NCI-H2196 (cell line): ENCODE measurements around the gene SLC40A1.

Source experiments
- DNase-seq: peaks from one replicate; lab custom pipeline; 2025; ENCODE audit not compliant: unreplicated experiment; lab: John Stamatoyannopoulos, UW

SLC40A1 gene

DNA sequence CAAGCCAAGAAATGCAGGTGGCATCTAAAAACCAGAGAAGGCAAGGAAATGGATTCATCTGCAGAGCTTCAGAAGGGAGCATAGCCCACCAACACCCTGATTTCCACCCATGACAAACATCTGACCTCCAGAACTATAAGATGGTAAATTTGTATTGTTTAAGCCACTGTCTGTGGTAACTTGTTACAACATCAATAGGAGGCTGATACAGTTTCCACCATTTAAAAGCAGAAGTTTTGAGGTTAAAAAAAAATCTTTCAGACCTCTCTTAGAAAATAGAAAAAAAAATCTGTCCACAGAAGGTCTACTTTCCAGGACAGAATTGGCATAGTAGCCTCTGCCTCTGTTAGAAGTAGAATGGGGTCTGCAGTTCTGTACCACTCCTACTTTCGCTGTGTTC, 37.2 kb downstream of the SLC40A1 start:
- DNase-seq = no peak

DNA sequence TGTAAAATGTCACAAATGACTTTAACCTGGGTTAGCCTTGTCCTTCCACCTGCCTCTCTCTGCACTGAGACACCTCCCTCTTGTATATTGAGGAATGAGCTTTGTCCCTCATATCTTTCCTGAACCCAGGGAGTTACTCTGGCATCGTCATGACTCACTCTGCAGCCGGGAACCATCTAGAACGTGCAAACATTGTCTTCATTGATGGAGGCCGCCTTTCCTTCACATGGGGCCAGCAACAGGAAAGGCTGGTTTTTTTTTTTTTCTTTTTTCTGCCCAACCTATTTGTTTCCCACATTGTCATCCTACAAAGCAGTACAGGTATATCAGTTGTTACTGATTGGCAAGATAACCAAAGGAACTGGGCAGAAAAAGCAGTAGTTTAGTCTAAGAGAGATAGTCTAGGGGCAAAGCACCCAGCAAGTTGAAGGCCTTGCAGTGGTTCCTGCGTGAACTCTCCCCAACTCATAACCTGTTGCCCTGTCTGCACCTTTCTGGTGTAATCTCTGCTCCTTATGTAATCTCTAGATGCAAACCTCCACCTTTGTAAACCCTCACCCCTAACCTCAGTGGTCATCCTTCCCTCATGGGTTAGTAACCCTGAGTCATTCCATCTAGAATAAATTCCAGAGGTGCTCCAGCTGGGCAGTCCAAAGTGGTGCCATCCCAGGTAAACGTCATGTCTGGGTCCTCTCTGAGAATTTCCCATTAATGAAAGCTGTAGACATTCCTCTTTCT, 38.3 kb downstream of the SLC40A1 start:
- no peak for DNase-seq

DNA sequence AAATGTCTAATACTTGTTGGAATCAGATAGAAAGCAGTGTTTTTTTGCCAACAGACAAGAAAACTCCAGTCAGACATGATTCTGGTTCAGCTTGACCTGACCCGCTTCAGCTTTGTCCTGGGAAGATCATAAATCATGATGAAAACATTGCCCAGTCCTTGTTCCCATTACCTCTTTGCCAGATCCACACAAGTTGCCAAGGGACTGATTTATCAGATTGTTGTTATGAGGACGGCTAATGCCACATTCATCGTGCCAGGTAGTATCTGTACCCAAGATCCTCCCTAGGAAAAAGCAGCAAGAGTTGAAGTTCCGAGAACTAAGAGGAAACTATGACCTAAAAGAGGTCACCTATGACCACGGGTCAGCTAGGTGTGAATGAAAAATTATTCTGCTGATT, 39.0 kb downstream of the SLC40A1 start:
- DNase-seq = no peak

DNA sequence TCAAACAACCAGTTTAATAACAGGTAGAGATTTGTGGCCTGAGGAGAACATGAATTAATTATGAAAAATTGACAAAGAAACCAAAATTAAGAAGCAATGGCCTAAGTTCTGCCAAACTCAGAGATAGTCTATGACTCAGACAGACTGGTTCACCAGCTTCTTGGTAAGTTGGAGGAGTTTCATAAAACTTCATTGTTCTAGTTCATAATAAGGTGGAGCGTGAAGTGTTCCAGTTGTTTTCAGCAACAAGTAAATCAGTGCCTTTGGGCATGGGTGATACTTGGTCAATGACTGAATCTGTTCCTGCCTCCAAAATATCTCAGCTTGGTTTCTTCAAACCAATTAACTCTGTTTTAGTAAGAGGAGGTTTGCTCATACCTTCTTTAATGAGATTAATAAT, 40.0 kb downstream of the SLC40A1 start:
- no peak for DNase-seq

DNA sequence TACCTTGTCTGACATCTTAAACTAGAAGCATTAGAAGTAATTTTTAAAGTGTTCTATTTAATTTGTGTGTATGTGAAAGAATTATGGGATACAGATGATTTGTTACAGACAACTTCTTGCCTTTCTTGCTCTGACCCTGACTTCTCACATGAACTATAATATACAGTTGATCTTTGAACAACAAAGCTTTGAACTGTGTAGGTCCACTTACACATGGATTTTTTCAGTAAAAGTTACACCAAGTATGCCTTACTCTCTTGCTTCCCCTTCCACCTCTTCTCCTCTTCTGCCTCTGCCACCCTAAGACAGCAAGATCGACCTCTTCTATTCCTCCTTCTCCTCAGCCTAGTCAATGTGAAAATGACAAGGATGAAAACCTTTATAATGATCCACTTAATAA, 42.2 kb downstream of the SLC40A1 start:
- DNase-seq = no peak

DNA sequence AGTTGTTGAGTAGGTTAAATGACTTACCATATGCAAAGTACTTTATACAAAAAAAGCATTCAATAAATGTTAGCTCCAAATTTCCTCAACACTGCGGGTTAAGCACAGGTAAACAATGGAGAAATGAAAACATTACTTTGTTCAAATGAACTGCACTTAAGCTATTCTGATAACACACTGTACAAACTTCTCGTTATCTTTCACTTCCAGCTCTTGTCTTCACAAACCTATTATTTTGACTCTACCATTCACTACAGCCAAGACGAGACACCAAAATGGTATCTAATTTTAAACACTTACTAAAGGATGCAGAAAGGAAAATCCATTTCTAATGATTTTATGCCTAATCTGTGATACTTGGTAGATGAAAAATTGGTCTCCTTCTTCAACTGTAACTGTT, 43.8 kb downstream of the SLC40A1 start:
- no peak for DNase-seq

DNA sequence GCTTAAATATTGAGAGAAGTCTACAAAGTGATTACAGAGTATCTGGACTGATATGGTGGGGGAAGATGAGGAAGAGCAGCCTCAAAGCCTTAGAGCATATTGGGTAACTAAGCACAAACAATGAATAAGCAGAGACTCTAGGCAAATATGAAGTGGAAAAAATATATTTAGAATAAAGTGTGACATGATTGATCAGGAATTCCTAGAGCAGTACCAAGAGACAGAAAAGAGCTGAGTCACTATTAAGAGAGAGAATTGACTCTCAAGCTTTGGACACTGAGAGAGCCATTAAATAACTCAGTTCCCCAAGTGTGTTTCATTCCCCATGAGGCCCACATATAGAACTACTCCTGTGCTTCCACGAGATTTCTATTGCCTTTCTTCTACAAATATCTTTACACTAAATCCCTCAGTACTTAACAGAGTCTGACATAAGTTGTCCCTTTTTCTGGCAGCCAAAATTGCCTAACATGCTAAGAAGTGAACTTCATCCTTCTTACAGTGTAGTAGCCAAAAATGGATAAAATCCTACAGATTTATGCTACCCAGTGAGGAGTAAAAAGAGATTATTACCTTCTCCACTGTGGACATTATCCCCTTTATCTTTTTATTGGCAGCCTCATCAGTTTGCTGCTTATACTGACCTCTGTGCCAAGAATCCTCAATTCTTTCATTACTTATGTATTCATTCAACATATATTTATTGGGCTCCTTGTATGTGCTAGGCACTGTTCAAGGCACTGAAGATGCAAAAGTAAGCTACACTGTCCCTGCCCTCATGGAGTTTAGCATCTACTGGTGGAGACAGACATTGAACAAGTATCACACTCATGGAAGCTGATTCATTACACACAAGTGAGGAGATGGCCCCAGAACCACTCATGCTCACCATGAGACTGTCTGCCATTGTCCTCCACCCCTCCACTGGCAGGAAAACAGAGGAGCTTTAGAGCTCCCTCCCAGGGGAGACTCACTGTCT, 45.4 kb downstream of the SLC40A1 start:
- DNase-seq = no peak

DNA sequence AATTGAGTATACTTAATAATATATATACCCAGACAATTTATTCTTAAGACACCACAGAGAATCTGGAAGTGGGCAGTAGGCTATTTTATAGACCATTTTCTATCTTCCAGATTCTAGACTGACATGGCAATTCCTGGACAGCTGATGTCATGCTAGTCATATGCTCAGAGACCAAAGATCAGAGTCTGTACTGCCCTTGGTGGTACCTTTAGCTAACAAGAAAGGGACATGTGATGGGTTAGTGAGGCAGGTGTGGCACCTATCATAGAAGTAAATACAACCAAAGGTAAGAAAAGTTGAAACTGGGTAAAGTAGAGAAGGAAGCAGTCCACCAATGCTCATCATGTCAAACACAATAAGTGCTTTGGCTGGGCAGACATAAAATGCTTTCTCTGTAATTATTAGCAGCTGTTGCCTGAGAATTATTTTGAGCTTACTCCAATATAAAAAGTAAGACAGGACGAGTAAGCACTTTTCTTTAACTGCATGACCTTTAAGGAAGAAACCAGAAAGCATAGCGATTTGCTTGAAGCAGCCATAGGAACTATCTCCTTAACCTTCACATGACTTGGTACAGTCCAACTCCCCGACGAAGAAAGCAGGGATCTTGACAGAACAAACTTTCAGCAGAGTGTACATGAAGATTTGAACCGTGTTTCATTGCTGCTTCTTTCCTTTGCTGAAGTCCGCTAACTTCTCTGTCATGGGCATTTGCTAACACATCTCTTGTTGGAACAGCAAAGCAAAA, 47.1 kb downstream of the SLC40A1 start:
- DNase-seq = no peak

DNA sequence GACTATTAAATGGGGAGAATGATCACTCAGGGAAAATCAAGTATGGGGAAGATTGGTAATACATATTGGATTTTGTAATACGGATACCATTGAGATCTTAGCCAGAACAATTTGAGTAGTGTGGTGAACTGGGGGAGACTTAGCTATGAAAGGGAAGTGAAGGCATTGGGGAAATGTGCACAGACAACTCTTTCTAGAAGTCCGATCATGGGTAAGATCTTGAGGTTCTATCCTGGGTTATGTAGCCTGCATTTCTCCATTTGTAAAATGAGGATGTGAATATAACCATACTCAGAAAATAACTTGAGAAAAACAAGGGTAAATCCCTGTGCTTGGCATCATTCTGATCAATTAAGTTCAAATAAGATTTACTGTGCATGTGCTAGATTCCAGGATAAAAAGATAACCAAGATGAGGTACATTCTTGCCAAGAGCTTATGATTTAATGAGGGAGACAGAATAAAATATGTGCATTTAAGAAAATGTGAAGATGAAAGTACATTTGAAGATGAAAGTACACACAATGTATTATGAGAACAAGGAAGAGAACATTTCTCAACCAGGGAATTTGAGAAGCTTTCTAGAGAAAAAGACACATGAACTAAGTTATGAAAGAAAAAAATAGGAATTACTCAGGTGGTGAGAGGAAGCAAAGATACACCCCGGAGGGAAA, 49.5 kb downstream of the SLC40A1 start:
- no peak for DNase-seq

DNA sequence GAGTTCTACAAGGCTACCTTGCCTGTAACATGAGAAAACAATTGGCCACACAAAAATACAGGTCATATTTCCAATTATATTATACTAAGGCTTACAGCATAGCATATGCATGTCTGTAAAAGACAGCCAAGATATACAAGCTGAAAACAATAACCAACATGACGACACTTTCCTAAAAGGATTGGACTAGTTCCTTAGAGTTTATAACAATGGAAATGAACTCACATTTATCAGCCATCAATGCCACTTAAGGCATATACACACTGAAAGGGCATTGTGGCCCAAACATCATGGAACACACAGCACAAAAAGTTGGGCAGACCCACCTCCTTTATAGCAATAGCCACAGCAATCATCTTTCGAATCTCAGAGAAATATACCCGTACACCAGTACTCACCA, 52.0 kb downstream of the SLC40A1 start:
- DNase-seq = no peak

DNA sequence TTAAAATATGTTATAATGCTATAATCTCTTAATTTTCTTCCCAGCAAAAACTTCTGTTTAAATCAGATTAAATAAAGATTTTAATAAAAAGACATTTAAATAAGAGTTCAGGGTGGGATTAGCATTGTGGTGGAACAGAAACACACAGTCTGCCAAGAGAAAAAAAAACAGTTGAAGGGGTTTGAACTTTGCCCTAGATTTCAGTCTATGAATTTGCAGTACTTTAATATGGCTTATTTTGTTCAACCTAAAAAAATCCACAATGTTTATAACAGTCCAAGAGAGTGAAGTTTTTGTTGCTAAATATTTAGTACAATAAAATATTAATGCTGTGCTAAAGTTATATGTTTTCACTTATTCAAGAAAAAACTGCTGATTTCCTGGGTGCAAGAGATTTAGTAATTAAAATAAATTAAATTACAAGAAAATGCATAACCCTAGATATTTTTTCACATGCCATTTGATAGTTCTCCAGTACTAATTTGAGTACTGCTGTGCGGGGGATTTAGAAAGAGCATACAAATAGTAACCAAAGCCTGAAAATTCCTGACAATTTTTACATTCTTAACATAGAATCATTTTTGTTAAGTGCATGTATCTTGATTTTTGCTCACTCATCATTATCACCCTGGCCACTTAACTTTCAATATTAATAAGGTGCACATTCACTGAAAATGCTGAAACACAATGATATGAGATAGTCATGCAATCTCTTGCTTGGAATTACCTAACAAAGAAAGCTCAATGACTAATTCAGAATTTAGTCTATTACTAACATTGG, 52.6 kb downstream of the SLC40A1 start:
- no peak for DNase-seq

DNA sequence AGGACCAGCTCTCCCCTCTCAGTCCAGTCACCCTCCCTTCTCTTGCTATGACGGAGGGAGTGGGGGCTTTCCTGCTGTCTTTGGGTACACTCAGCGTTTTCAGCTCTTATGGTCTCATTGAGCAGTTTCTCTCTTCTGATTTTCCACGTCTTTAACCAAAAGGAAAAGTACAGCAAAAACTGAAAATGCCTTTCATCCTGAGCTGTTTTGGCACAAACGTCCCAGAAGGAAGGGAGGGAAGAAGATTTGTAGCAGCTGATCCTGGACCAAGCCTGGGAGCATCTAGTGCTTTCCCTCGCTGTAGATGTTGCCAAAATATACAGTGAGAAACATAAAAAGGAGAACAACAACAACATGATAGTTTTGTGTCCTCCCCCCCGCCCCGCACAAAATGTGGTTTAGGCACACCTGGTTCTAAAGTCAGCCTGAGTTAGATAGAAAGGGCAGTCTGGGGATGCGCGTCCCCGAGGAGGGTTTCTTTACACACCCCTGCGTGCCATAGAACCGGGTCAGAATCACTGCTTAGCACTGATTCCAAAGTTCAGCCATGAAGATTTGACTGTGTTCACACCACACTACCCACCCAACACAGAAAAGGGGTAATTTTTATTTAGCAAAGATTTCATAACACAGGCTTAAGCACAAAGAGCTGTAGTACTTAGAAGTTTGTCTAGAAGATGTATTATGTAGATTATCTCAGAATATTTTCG, 53.4 kb downstream of the SLC40A1 start:
- DNase-seq = no peak

DNA sequence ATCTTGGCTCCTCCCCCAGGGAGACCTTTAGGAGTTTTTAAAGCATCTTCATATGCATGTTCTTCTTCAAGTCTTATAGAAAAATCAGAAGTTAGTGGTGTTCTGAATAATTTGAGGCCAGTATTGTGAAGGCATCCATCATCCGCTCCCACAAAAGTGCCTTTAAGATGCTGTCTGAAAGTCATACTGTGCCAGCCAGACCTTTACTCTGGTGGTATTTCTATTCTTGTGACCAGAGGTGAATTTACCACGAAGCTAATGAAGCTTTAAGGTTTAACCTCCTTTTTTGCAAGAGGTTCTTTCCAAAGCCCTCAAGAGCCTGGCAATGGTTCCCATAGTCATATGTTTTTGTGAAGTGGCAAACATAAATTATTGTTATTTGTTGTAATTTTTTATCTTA, 54.3 kb downstream of the SLC40A1 start:
- DNase-seq = no peak

DNA sequence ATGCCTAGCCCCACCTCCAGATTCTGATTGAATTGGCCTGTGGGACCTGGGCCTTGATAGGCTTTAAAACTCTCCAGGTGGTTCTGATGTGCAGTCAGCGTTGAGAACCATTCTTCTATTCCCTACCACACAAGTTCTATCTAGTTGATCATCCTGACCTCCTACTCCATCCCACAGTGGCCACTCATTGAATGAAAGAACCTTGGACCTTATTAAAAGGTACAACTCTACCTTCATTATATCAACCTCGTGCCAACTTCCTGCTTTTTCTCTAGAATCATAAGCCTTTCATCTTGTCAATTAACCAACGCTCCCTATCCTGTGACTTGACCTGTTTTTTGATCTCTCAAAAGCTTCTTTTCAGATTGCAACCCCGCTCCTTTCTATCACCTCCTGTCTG, 55.8 kb downstream of the SLC40A1 start:
- no peak for DNase-seq

DNA sequence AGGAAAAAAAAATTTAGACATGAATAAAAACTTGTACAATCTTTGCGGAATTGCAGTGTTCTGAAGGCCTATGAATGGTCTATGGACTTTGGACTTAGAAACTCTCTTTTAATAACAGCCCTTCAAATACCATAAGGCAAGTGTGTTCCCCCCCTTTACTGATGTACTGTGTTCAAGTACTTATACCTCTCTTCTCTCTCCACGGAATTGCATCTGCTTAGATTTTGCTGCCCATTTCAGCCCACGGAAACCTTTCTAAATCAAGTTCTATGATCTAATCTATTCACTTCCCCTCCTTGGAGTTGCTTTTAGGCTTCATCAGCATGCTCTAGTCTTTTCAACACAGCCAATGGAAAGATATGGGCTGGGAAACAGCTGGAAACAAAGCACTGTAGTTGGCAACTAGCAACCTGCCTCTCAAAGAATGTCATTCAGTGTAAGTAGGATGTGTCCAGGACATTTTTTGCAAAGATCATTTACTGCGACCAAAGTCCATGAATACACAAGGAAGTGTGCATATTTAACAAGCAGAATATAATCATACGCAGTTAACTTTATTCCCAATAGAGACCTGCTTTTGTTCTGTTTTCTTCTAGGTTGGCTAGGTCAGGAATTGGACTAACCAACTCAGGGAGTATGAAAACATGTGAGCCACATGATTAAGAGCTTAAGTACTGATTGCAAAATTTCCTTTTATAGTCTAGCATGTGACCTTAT, 58.0 kb downstream of the SLC40A1 start:
- no peak for DNase-seq

DNA sequence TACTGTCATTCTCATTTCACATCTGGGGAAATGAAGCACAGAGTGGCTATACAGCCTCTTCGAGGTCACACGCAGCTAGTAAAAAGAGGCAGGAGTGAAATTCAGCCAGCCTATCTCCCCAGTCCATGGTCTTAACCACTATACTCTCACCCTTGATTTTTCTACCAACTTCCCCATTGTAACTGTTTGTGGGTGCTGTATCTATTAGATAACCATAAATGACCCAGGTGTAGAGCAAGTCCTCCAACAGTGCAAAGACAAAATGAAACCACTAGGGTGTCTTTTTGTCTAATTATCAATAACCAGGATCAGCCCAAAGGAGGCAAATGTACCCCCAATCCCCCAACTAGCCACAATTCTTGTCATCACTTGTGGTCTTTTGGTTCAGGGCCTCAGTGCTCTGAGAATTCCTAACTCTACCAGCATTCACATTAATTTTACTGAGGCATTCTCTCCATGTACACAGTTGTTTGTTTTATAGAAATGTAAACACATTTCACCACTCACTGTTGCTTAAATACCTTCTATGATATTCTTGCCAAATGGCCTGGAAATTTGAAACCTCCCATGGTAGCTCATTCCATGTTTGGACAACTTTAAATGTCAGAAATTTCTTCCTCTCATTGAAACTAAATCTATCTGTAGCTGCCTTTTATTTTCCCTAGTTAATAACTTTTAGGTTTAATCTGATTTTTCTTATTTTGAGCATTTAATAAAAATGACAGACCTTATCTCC, 58.7 kb downstream of the SLC40A1 start:
- DNase-seq = no peak

DNA sequence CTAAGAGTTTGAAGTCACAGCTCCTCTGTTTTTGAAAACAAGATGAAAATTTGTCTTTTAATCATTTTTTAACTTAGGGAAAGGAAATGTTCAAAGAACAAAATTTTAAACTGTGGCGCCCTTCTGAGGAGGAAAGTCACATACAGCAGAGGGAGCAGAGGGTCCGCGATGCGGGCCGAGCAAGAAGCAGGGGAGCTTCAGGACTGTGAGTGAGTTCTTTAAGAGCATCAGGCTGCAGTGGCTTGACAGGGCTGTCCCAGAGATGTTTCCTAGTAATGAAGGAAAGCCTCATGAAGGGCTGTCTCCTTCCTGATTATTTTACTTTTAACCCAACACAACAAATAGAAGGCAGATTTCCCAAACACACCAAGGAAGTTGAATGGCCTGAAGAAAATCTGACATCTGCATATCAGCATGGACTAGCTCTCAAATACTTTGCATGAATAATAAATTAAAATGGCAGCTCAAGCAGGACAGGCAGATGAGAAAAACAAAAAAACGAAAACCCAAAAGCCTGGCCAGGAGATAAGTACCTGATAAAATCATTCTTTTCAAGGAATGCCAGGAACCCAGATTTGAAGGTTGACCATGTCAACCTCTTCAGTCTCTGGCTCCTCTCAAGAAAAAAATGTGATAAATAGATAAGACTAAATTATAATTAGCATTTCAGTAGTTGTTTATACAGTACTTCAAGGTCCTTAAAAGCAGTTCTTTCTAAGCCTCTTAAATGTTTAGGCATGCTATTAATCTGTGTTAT, 60.8 kb downstream of the SLC40A1 start:
- DNase-seq = no peak
